ENCODE results near the gene TTPAL.

- TF ChIP-seq CTCF (IDR thresholded peaks at IDR 0.05) (no peak), POLR2A (IDR thresholded peaks at IDR 0.05) (no peak)
These were observed 67.7 kb downstream of the TTPAL start for GRCh38 chr20:44543358-44543757.
